ENCODE measurements around the gene LTC4S.

The LTC4S gene

GRCh38 chr5:179837076-179838011 is 43.6 kb downstream of the LTC4S start:
- no peak overlapping the region for H3K9ac ChIP-seq (ENCODE audit: low read length)
- H3K4me1 ChIP-seq (ENCODE audit: insufficient read depth, low read length, severe bottlenecking): no peaks in the 10 kb centered on the region
- H4K20me1 ChIP-seq (ENCODE audit: insufficient read depth, low read length): no peaks in the 10 kb centered on the region
- no peak overlapping the region for H3K27ac ChIP-seq (ENCODE audit: low read depth, low read length, poor library complexity, severe bottlenecking)
- TF ChIP-seq CTCF (IDR thresholded peaks at IDR 0.05; ENCODE audit: low read length): no peak
- no peak for TF ChIP-seq EZH2 (IDR thresholded peaks at IDR 0.05; ENCODE audit: borderline replicate concordance, low read length)
- no peaks in the 10 kb centered on the region for H3K9me3 ChIP-seq (ENCODE audit: low read length)
- H3K4me2 ChIP-seq (ENCODE audit: low read length): no peak overlapping the region
- H3K4me3 ChIP-seq (ENCODE audit: low read depth, low read length, poor library complexity, severe bottlenecking): no peak overlapping the region
- no peaks in the 10 kb centered on the region for H3K27me3 ChIP-seq (ENCODE audit: insufficient read depth, low read length)
- no peaks in the 10 kb centered on the region for H3F3A ChIP-seq (ENCODE audit: insufficient read depth, low read length)
- H3K9me2 ChIP-seq (ENCODE audit: low read depth, low read length): no peaks in the 10 kb centered on the region
- no peaks in the 10 kb centered on the region for H3K79me2 ChIP-seq (ENCODE audit: insufficient read depth, low read length)
- H2AFZ ChIP-seq (ENCODE audit: low read length): no peak overlapping the region
- peaks cover 67% of the 10 kb centered on the region for H3K36me3 ChIP-seq (ENCODE audit: insufficient read depth, low read length)

- Histone ChIP-seq H3K4me1 (ENCODE audit: insufficient read depth, low read length, severe bottlenecking) (no peaks in the 10 kb centered on the region), H3K4me2 (ENCODE audit: low read length) (no peak overlapping the region), H3K79me2 (ENCODE audit: insufficient read depth, low read length) (no peaks in the 10 kb centered on the region)
Measured at GRCh38 chr5:179839328-179840256, 45.8 kb downstream of the LTC4S start.

More at GRCh38 chr5:179839328-179840256, 45.8 kb downstream of the LTC4S start:
- H3K9me2 ChIP-seq (ENCODE audit: low read depth, low read length): no peaks in the 10 kb centered on the region
- TF ChIP-seq CTCF (IDR thresholded peaks at IDR 0.05; ENCODE audit: low read length): no peak
- no peak for TF ChIP-seq EZH2 (IDR thresholded peaks at IDR 0.05; ENCODE audit: borderline replicate concordance, low read length)
- H2AFZ ChIP-seq (ENCODE audit: low read length): no peak overlapping the region
- H3K9me3 ChIP-seq (ENCODE audit: low read length): no peaks in the 10 kb centered on the region
- H4K20me1 ChIP-seq (ENCODE audit: insufficient read depth, low read length): no peaks in the 10 kb centered on the region
- no peak overlapping the region for H3K9ac ChIP-seq (ENCODE audit: low read length)
- no peak overlapping the region for H3K4me3 ChIP-seq (ENCODE audit: low read depth, low read length, poor library complexity, severe bottlenecking)
- no peaks in the 10 kb centered on the region for H3K27me3 ChIP-seq (ENCODE audit: insufficient read depth, low read length)
- no peaks in the 10 kb centered on the region for H3F3A ChIP-seq (ENCODE audit: insufficient read depth, low read length)
- no peak overlapping the region for H3K27ac ChIP-seq (ENCODE audit: low read depth, low read length, poor library complexity, severe bottlenecking)
- H3K36me3 ChIP-seq (ENCODE audit: insufficient read depth, low read length): peaks cover 62% of the 10 kb centered on the region

All from OCI-LY1 (cell line).